Fibroblast of lung (primary cell): ENCODE results near the gene NCOA4.

Source experiments
- CTCF ChIP-seq, 2 donors: IDR thresholded peaks in 1 of 2; conservative IDR thresholded peaks in 1 of 2; 1 replicate in 1 of 2; 2 replicates in 1 of 2; pipeline ENCODE4 v1.5.1; 2011 to 2012; ENCODE audit warnings: low read length in 2 of 2, control low read depth in 1 of 2, inconsistent platforms in 1 of 2, low read depth in 1 of 2, mild to moderate bottlenecking in 1 of 2
- EZH2 ChIP-seq: IDR thresholded peaks from 2 replicates; pipeline ENCODE4 v1.5.1; 2012; ENCODE audit warnings: low read length, control low read depth, mild to moderate bottlenecking; ENCODE audit errors: missing control alignments

GRCh38 chr10:46025406-46025805, 5.0 kb downstream of the NCOA4 start:
- TF ChIP-seq CTCF (conservative IDR thresholded peaks at IDR 0.05 in 1 of 2, IDR thresholded peaks at IDR 0.05 in 1 of 2; ENCODE audit: low read depth in 1 of 2, low read length in 2 of 2) (no peak), EZH2 (no peak)
